ENCODE results near the gene IFT43.

GRCh38 chr14:76109087-76109880 is 123.7 kb downstream of the IFT43 start:
- TF ChIP-seq CTCF (IDR thresholded peaks at IDR 0.05) (no peak), POLR2A (IDR thresholded peaks at IDR 0.05) (no peak)

All from breast epithelium (tissue), 3 donors.